PFSK-1 (cell line): ENCODE data around the gene CNN2.

ENCODE experiments used
- POLR2AphosphoS5 ChIP-seq: IDR thresholded peaks from 2 replicates; pipeline ENCODE4 v1.6.1; 2012; ENCODE audit warnings: low read depth, mild to moderate bottlenecking, control low read depth, low read length, moderate library complexity
- SIN3A ChIP-seq: IDR thresholded peaks from 2 replicates; pipeline ENCODE4 v1.6.1; 2012; ENCODE audit warnings: mild to moderate bottlenecking, low read length, moderate library complexity, borderline replicate concordance; ENCODE audit not compliant: insufficient read depth
- TAF1 ChIP-seq: IDR thresholded peaks from 2 replicates; pipeline ENCODE4 v1.6.1; 2012; ENCODE audit warnings: low read length, control low read depth, borderline replicate concordance; ENCODE audit not compliant: insufficient read depth

GRCh38 chr19:1076951-1077350, 50.5 kb downstream of the CNN2 start:
- TF ChIP-seq POLR2AphosphoS5: no peak
- no peak for TF ChIP-seq SIN3A
- TF ChIP-seq TAF1: no peak
